Caco-2 (cell line): Measurements from ENCODE around the gene CERKL. TPM values are rescaled to one million over a fixed set of nuclear protein-coding genes. Genes with fewer than 3 reads are reported as not detected.

ENCODE experiments used
- BruUV-seq: library from RNA; stranded (reverse); fragments of 400-500 nt; replicated peaks from 2 replicates; lab custom pipeline; 2021; lab: Mats Ljungman, UMichigan
- CTCF ChIA-PET: fragments of 300-600 bp; sonication (Branson Sonifier 250); formaldehyde crosslinking; loops from one replicate; lab custom pipeline; 2022; ENCODE audit warnings: antibody characterized with exemption; lab: Charles Lee
- POLR2A ChIA-PET: fragments of 300-600 bp; sonication (Branson Sonifier 250); formaldehyde crosslinking; loops from one replicate; lab custom pipeline; 2022; ENCODE audit warnings: antibody characterized with exemption; lab: Charles Lee
- DNase-seq, 2 experiments: peaks; one replicate each; pipeline versions ENCODE4 v3.0.0 to v3.0.0-alpha.2; 2020 to 2022
- H3K27me3 ChIP-seq: replicated peaks from 2 replicates; pipeline ENCODE4 v1.6.0; 2011; ENCODE audit warnings: low read length; ENCODE audit not compliant: control insufficient read depth, insufficient read depth
- H3K36me3 ChIP-seq: 2 replicates; pipeline ENCODE4 v1.5.1; 2011; ENCODE audit warnings: low read length; ENCODE audit not compliant: control insufficient read depth, insufficient read depth
- H3K4me1 ChIP-seq: fragments of 250-450 bp; sonication (Bioruptor Pico); 2 replicates; pipeline ENCODE4 v1.5.1; 2020; ENCODE audit warnings: mild to moderate bottlenecking
- H3K4me3 ChIP-seq: 2 replicates; pipeline ENCODE4 v1.5.1; 2011; ENCODE audit warnings: low read depth, mild to moderate bottlenecking, control low read depth, low read length
- H3K9me3 ChIP-seq: fragments of 250-450 bp; sonication (Bioruptor Pico); 2 replicates; pipeline ENCODE4 v1.5.1; 2020; ENCODE audit warnings: mild to moderate bottlenecking, moderate library complexity
- H3K27ac Mint-ChIP-seq: one replicate; pipeline ENCODE4 v1.8.0; 2022; ENCODE audit warnings: mixed read lengths; ENCODE audit not compliant: unreplicated experiment
- H3K27me3 Mint-ChIP-seq: one replicate; pipeline ENCODE4 v1.8.0; 2022; ENCODE audit warnings: mixed read lengths; ENCODE audit not compliant: insufficient read depth, unreplicated experiment
- H3K36me3 Mint-ChIP-seq: one replicate; pipeline ENCODE4 v1.8.0; 2022; ENCODE audit warnings: mild to moderate bottlenecking, mixed read lengths; ENCODE audit not compliant: insufficient read depth, unreplicated experiment
- H3K4me1 Mint-ChIP-seq: one replicate; pipeline ENCODE4 v1.8.0; 2022; ENCODE audit warnings: low read depth, mixed read lengths; ENCODE audit not compliant: unreplicated experiment
- H3K4me3 Mint-ChIP-seq: one replicate; pipeline ENCODE4 v1.8.0; 2022; ENCODE audit warnings: mild to moderate bottlenecking, moderate library complexity, mixed read lengths; ENCODE audit not compliant: unreplicated experiment
- H3K9me3 Mint-ChIP-seq: one replicate; pipeline ENCODE4 v1.8.0; 2022; ENCODE audit warnings: mixed read lengths; ENCODE audit not compliant: unreplicated experiment
- intact Hi-C: fragments of 100-400 bp; cut with micrococcal nuclease; formaldehyde crosslinking; loops from one replicate; pipeline ENCODE4 v1.10.0; 2022; ENCODE audit not compliant: unreplicated experiment
- total RNA-seq: library from RNA; stranded (reverse); gene quantifications from 2 replicates; pipeline ENCODE4 v1.2.3, GENCODE V29; 2022
- TF ChIP-seq, protein P1 (sequence below), 2 experiments: fragments of 200-600 bp in 1 of 2; IDR thresholded peaks; 1 replicate in 1 of 2; 2 replicates in 1 of 2; pipeline versions ENCODE4 v1.5.1 to v1.8.0; 2011 to 2022; ENCODE audit warnings: antibody characterized with exemption in 1 of 2, control low read depth in 1 of 2, inconsistent platforms in 1 of 2, low read depth in 1 of 2, low read length in 1 of 2, mild to moderate bottlenecking in 1 of 2, moderate library complexity in 1 of 2; ENCODE audit not compliant: insufficient read depth in 1 of 2, severe bottlenecking in 1 of 2, unreplicated experiment in 1 of 2

Gene CERKL
- total RNA-seq, 1 experiment from 2014 or later, result not detected

DNA sequence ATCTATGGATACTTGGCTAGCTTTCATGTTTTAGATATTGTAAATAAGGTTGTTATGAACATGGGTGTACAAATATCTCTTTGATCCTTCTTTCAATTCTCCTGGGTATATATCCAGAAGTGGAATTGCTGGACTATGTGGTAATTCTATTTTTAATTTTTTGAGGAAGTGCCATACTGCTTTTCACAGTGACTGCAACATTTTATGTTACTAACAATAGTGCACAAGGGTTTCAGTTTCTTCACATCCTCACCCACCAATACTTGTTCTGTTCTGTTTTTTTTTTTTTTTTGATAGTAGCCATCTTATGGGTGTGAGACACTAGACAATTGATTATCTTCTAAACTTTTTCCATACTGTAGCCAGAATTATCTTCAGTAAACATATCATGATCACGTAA is 40.7 kb upstream of the CERKL start:
- H3K9me3 ChIP-seq, result peaks cover 2% of the 10 kb centered on the region
- TF ChIP-seq, protein P1, sequence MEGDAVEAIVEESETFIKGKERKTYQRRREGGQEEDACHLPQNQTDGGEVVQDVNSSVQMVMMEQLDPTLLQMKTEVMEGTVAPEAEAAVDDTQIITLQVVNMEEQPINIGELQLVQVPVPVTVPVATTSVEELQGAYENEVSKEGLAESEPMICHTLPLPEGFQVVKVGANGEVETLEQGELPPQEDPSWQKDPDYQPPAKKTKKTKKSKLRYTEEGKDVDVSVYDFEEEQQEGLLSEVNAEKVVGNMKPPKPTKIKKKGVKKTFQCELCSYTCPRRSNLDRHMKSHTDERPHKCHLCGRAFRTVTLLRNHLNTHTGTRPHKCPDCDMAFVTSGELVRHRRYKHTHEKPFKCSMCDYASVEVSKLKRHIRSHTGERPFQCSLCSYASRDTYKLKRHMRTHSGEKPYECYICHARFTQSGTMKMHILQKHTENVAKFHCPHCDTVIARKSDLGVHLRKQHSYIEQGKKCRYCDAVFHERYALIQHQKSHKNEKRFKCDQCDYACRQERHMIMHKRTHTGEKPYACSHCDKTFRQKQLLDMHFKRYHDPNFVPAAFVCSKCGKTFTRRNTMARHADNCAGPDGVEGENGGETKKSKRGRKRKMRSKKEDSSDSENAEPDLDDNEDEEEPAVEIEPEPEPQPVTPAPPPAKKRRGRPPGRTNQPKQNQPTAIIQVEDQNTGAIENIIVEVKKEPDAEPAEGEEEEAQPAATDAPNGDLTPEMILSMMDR (IDR thresholded peaks at IDR 0.05; ENCODE audit: insufficient read depth in 1 of 2, low read depth in 1 of 2, low read length in 1 of 2, severe bottlenecking in 1 of 2, unreplicated experiment in 1 of 2), result no peak
- CTCF ChIA-PET, result no interaction called here

GRCh38 chr2:181697126-181697525 is 40.2 kb upstream of the CERKL start:
- intact Hi-C loops, result no loop called here
- DNase-seq, result no peak
- H3K27me3 Mint-ChIP-seq, result no peaks in the 10 kb centered on the region
- H3K27ac Mint-ChIP-seq, result no peak overlapping the region
- no peaks in the 10 kb centered on the region for H3K4me1 ChIP-seq
- H3K9me3 ChIP-seq, result no peaks in the 10 kb centered on the region
- no TSS peak for BruUV-seq
- TF ChIP-seq, protein P1 (IDR thresholded peaks at IDR 0.05; ENCODE audit: insufficient read depth in 1 of 2, low read depth in 1 of 2, low read length in 1 of 2, severe bottlenecking in 1 of 2, unreplicated experiment in 1 of 2), result no peak
- H3K4me1 Mint-ChIP-seq, result no peaks in the 10 kb centered on the region
- H3K9me3 Mint-ChIP-seq, result no peaks in the 10 kb centered on the region
- no peaks in the 10 kb centered on the region for H3K27me3 ChIP-seq
- no peaks in the 10 kb centered on the region for H3K36me3 ChIP-seq
- no peaks in the 10 kb centered on the region for H3K36me3 Mint-ChIP-seq
- no peak overlapping the region for H3K4me3 Mint-ChIP-seq
- no peak overlapping the region for H3K4me3 ChIP-seq
- ChIA-PET CTCF (no interaction called here), POLR2A (no interaction called here)

More for the DNA sequence above, 40.7 kb upstream of the CERKL start:
- Histone ChIP-seq H3K36me3 (no peaks in the 10 kb centered on the region), H3K4me3 (no peak overlapping the region), H3K4me1 (no peaks in the 10 kb centered on the region), H3K27me3 (no peaks in the 10 kb centered on the region)
- no peaks in the 10 kb centered on the region for H3K4me1 Mint-ChIP-seq
- no peaks in the 10 kb centered on the region for H3K36me3 Mint-ChIP-seq
- intact Hi-C loops, result no loop called here
- no peaks in the 10 kb centered on the region for H3K27me3 Mint-ChIP-seq
- DNase-seq, result no peak
- no peak overlapping the region for H3K27ac Mint-ChIP-seq
- POLR2A ChIA-PET, result no interaction called here
- no TSS peak for BruUV-seq
- no peak overlapping the region for H3K4me3 Mint-ChIP-seq
- no peaks in the 10 kb centered on the region for H3K9me3 Mint-ChIP-seq

DNA sequence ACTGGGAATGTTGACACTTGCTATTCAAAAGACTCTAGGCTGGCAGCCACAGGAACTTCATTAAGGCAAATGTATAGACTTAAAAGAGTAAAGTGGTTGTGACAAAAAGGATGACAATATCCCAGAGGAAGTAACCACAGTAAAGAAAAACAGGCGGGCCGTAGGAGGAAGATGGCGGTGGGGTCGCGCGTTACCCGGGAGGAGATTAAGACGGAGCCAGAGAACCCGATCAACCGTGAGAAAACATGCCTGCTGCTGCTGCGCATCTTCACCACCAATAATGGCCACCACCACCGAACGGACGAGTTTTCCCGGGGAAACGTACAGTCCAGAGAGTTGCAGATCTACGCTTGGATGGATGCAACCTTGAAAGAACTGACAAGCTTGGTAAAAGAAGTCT is 37.4 kb upstream of the CERKL start:
- TF ChIP-seq, protein P1 (IDR thresholded peaks at IDR 0.05; ENCODE audit: insufficient read depth in 1 of 2, low read depth in 1 of 2, low read length in 1 of 2, severe bottlenecking in 1 of 2, unreplicated experiment in 1 of 2), result no peak
- H3K9me3 Mint-ChIP-seq, result no peaks in the 10 kb centered on the region
- Histone ChIP-seq H3K4me3 (no peak overlapping the region), H3K4me1 (no peaks in the 10 kb centered on the region), H3K36me3 (no peaks in the 10 kb centered on the region), H3K27me3 (no peaks in the 10 kb centered on the region), H3K9me3 (no peaks in the 10 kb centered on the region)
- no peaks in the 10 kb centered on the region for H3K4me1 Mint-ChIP-seq
- BruUV-seq, result no TSS peak
- ChIA-PET POLR2A (no interaction called here), CTCF (no interaction called here)
- intact Hi-C loops, result no loop called here
- H3K4me3 Mint-ChIP-seq, result no peak overlapping the region
- no peak overlapping the region for H3K27ac Mint-ChIP-seq
- H3K36me3 Mint-ChIP-seq, result no peaks in the 10 kb centered on the region
- H3K27me3 Mint-ChIP-seq, result peaks cover 7% of the 10 kb centered on the region
- no peak for DNase-seq
